Measurements from ENCODE around the gene OR6C65. TPM values are rescaled to one million over a fixed set of nuclear protein-coding genes. Genes with fewer than 3 reads are reported as not detected.
"Not testable (repeated sequence)": the region's sequence is repeated elsewhere in the genome, so short reads cannot be mapped to it uniquely, and the experiment has no call there.

OR6C65 gene
- polyA plus RNA-seq, 1 donor (not counting 4 experiments of a cell fraction or from before 2014, with no cell fraction given): not detected

GRCh38 chr12:55413498-55414388, 13.4 kb downstream of the OR6C65 start:
- H3K9me3 ChIP-seq (ENCODE audit: control insufficient read depth, low read depth, low read length); H3K9ac ChIP-seq (ENCODE audit: control insufficient read depth, extremely low read depth, insufficient read depth, low read length); dilution Hi-C loops (cut with MboI; ENCODE audit: extremely low pct_ligation_motif_present, low sequenced_read_pairs); H3K4me3 ChIP-seq (ENCODE audit: control insufficient read depth in 2 of 3, extremely low read depth in 1 of 3, insufficient read depth in 2 of 3, low read depth in 1 of 3, low read length in 3 of 3); H3K27me3 ChIP-seq (ENCODE audit: control insufficient read depth, extremely low read depth, insufficient read depth, low read length); H4K20me1 ChIP-seq (ENCODE audit: control insufficient read depth, extremely low read depth, insufficient read depth, low read length); H3K79me2 ChIP-seq (ENCODE audit: control insufficient read depth, insufficient read depth, low read length); H3K9me1 ChIP-seq (ENCODE audit: control insufficient read depth, extremely low read depth, insufficient read depth, low read length); H3K4me2 ChIP-seq (ENCODE audit: control insufficient read depth, extremely low read depth, insufficient read depth, low read depth, low read length); FAIRE-seq; H2AFZ ChIP-seq (ENCODE audit: control insufficient read depth, low read length); DNase-seq (ENCODE audit: low read depth, low spot score); H3K4me1 ChIP-seq (ENCODE audit: control insufficient read depth, extremely low read depth, insufficient read depth, low read length); H3K36me3 ChIP-seq (ENCODE audit: control insufficient read depth in 2 of 2, extremely low read depth in 1 of 2, insufficient read depth in 2 of 2, low read length in 2 of 2); H3K27ac ChIP-seq (ENCODE audit: control insufficient read depth, insufficient read depth, low read length): not testable (repeated sequence)

- H2AFZ ChIP-seq (ENCODE audit: control insufficient read depth, low read length); H3K9ac ChIP-seq (ENCODE audit: control insufficient read depth, extremely low read depth, insufficient read depth, low read length); H4K20me1 ChIP-seq (ENCODE audit: control insufficient read depth, extremely low read depth, insufficient read depth, low read length); H3K27me3 ChIP-seq (ENCODE audit: control insufficient read depth, extremely low read depth, insufficient read depth, low read length); dilution Hi-C loops (cut with MboI; ENCODE audit: extremely low pct_ligation_motif_present, low sequenced_read_pairs); H3K4me2 ChIP-seq (ENCODE audit: control insufficient read depth, extremely low read depth, insufficient read depth, low read depth, low read length); H3K27ac ChIP-seq (ENCODE audit: control insufficient read depth, insufficient read depth, low read length); H3K9me3 ChIP-seq (ENCODE audit: control insufficient read depth, low read depth, low read length); DNase-seq (ENCODE audit: low read depth, low spot score); H3K9me1 ChIP-seq (ENCODE audit: control insufficient read depth, extremely low read depth, insufficient read depth, low read length); H3K4me3 ChIP-seq (ENCODE audit: control insufficient read depth in 2 of 3, extremely low read depth in 1 of 3, insufficient read depth in 2 of 3, low read depth in 1 of 3, low read length in 3 of 3); FAIRE-seq; H3K79me2 ChIP-seq (ENCODE audit: control insufficient read depth, insufficient read depth, low read length); H3K4me1 ChIP-seq (ENCODE audit: control insufficient read depth, extremely low read depth, insufficient read depth, low read length); H3K36me3 ChIP-seq (ENCODE audit: control insufficient read depth in 2 of 2, extremely low read depth in 1 of 2, insufficient read depth in 2 of 2, low read length in 2 of 2): not testable (repeated sequence)
Observed at GRCh38 chr12:55414396-55414823, 14.1 kb downstream of the OR6C65 start.

GRCh38 chr12:55414889-55415288, 14.6 kb downstream of the OR6C65 start:
- H3K9me3 ChIP-seq (ENCODE audit: control insufficient read depth, low read depth, low read length); H3K36me3 ChIP-seq (ENCODE audit: control insufficient read depth in 2 of 2, extremely low read depth in 1 of 2, insufficient read depth in 2 of 2, low read length in 2 of 2); H3K27me3 ChIP-seq (ENCODE audit: control insufficient read depth, extremely low read depth, insufficient read depth, low read length); DNase-seq (ENCODE audit: low read depth, low spot score); H3K4me1 ChIP-seq (ENCODE audit: control insufficient read depth, extremely low read depth, insufficient read depth, low read length); H3K9me1 ChIP-seq (ENCODE audit: control insufficient read depth, extremely low read depth, insufficient read depth, low read length); H3K9ac ChIP-seq (ENCODE audit: control insufficient read depth, extremely low read depth, insufficient read depth, low read length); H4K20me1 ChIP-seq (ENCODE audit: control insufficient read depth, extremely low read depth, insufficient read depth, low read length); H3K4me3 ChIP-seq (ENCODE audit: control insufficient read depth in 2 of 3, extremely low read depth in 1 of 3, insufficient read depth in 2 of 3, low read depth in 1 of 3, low read length in 3 of 3); H3K27ac ChIP-seq (ENCODE audit: control insufficient read depth, insufficient read depth, low read length); dilution Hi-C loops (cut with MboI; ENCODE audit: extremely low pct_ligation_motif_present, low sequenced_read_pairs); H2AFZ ChIP-seq (ENCODE audit: control insufficient read depth, low read length); FAIRE-seq; H3K79me2 ChIP-seq (ENCODE audit: control insufficient read depth, insufficient read depth, low read length); H3K4me2 ChIP-seq (ENCODE audit: control insufficient read depth, extremely low read depth, insufficient read depth, low read depth, low read length): not testable (repeated sequence)
